H1 (cell line): ENCODE results near the gene KDM2A. TPM values are rescaled to one million over a fixed set of nuclear protein-coding genes. Genes with fewer than 3 reads are reported as not detected.

Experiments used
- CHD7 ChIP-seq: fragments of 300-600 bp; sonication (generic); IDR thresholded peaks from 2 replicates; pipeline ENCODE4 v1.7.1; 2012; ENCODE audit warnings: low read length, moderate library complexity, mild to moderate bottlenecking, inconsistent platforms; ENCODE audit not compliant: insufficient replicate concordance
- SIN3A ChIP-seq, 2 experiments: IDR thresholded peaks in 1 of 2; conservative IDR thresholded peaks in 1 of 2; 2 replicates each; pipeline ENCODE4 v1.6.1; 2011 to 2012; ENCODE audit warnings: low read length in 2 of 2, improper control_type of control experiment in 1 of 2, low read depth in 1 of 2, mild to moderate bottlenecking in 1 of 2
- SIRT6 ChIP-seq: IDR thresholded peaks from one replicate; pipeline ENCODE4 v1.7.1; 2012; ENCODE audit warnings: low read length, inconsistent platforms
- SUZ12 ChIP-seq: fragments of 200-600 bp; sonication (generic); IDR thresholded peaks from 2 replicates; pipeline ENCODE4 v1.6.1; 2012; ENCODE audit warnings: mild to moderate bottlenecking, inconsistent platforms, low read length, moderate library complexity, mixed read lengths
- TAF1 ChIP-seq: IDR thresholded peaks from 2 replicates; pipeline ENCODE4 v1.6.1; 2011; ENCODE audit warnings: mild to moderate bottlenecking, low read depth, low read length
- TAF7 ChIP-seq: optimal IDR thresholded peaks from 2 replicates; pipeline ENCODE3; 2011; ENCODE audit warnings: low read depth, mild to moderate bottlenecking, inconsistent platforms, low read length, moderate library complexity, borderline replicate concordance
- polyA plus RNA-seq, 7 experiments: library from polyadenylated mRNA; depleted of rRNA in 3 of 7; stranded (reverse) in 5 of 7; unstranded in 2 of 7; fragments of >200 nt in 5 of 7; fragments of 200-250 nt in 2 of 7; gene quantifications; 1 replicate in 5 of 7; 2 replicates in 1 of 7; 4 replicates in 1 of 7; pipeline versions ENCODE4 v1.2.1 to v1.2.3, GENCODE V29; 2011 to 2013; ENCODE audit warnings: missing spikeins in 2 of 7, mixed read lengths in 2 of 7
- total RNA-seq: library from RNA; stranded (reverse); fragmentation: NEBNext Ultra II Directional; extraction: Animal tissue kit (Norgen Biotek cat#: 25700); gene quantifications from 2 replicates; pipeline ENCODE4 v1.2.1, GENCODE V29; 2021

KDM2A gene
- total and polyA plus RNA-seq, 2 of the 8 experiments (the other 6 are each of a cell fraction or from before 2014, with no cell fraction given): 55.4 to 66.2 TPM

GRCh38 chr11:67095214-67095507 is 23.9 kb upstream of the KDM2A start (continued):
- TF ChIP-seq CHD7: no peak
- no peak for TF ChIP-seq SIN3A (conservative IDR thresholded peaks at IDR 0.05 in 1 of 2, IDR thresholded peaks at IDR 0.05 in 1 of 2; ENCODE audit: low read depth in 1 of 2, low read length in 2 of 2)
- TF ChIP-seq TAF1: no peak
- TF ChIP-seq SIRT6: no peak
- no peak for TF ChIP-seq SUZ12
- TF ChIP-seq TAF7: no peak
